ENCODE measurements around the gene TBC1D22A.

Gene TBC1D22A

DNA sequence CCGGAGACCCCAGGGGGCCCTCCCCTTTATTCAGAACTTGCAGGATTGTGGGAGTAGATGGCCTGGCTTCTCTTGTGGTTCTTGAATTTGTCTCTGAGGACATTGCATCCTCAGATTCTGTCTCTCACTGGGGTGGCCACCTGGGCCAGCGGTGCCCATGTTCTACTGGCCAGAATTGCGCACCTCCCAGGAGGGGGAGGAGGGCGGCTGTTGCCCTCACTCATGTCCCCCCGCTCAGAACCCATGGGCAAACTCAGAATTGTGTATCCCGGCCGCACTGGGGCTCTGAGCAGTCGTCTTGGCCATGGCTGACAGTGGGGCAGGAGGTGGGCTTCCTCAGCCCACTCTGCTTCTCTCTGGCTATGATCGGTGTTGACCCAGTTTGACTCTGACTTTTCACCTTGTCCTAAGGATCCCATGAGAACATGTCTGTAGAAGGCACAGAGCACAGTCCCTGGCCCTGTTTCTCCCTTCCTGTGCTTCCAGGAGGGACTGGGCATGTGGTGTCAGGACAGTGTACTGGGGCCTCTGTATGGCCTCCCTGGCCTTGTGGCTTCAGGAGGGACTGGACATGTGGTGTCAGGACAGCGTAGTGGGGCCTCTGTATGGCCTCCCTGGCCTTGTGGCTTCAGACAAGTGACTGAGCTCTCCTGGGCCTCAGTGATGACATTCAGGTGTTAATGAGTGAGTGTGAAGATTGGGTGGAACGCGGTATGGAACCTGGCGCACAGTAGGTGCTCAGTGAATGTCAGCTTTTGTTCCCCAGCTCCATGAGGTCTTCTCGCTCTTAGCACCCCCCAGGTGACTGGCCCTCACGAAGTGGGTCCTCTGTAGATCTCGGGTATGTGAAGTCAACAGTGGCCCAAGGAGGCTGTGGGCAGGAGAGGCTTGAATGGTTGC, 99.3 kb downstream of the TBC1D22A start:
- no peak for DNase-seq

DNA sequence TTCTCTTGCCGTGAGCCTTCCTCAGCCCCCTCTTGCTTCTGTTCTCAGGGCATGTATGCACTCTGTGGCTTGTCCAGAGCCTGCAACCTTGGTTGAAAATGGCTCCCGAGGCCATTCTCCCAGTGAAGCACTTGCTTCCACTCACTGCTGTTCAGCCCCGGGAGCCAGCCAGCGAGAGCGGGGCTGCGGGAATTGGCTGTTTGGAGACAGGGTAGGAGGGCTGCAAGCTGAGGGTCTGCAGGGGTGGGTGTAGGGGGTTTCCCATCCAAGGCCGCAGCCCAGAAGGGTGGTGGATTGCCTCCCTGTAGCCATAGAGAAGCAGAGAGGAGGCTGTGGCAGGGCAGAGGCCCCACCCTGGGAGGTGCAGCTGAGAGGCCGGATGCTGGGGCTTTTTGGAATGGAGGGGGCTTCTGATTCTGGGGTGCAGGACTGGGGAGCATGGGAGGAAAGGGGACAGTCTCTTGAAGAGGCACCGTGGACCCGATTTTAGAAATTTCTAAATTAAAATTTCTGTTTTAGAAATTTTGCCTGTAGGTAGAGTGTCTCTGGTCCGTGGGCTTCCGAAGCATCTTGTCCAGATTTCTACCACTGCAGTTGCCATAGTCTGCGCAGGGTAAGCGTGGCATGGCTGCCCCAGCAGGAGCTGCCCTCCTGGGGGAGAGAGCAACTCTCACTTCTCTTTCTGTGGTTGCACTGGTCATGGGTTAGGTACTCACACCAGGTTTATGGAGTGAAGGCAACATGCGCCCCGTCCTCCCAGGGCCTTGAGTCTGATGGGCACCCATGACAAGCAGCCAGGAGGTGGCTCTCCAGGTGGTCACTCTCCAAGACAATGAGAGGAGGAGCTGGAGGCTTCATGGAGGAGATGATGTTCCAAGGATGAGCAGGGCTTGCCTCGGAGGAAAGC, 100.2 kb downstream of the TBC1D22A start:
- DNase-seq, result no peak

DNA sequence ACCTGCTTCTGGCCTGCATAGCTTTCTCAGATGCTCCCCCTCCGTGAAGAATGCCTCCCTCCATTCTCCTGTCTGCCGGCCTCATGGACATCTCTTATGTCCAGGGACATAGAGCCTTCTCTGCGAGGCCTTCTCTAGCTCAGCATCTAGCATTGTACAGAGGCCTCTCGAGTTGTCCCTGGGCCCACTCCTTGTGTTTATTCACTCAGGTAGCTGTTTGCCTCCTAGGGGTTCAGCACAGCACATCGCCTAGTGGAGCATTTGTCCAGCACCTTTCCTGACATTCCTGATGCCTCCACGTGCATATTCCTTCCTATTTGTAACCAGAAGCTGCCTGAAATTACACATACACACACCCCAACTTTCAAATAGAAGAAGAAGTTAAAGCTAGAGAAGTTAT, 101.3 kb downstream of the TBC1D22A start:
- no peak for DNase-seq

DNA sequence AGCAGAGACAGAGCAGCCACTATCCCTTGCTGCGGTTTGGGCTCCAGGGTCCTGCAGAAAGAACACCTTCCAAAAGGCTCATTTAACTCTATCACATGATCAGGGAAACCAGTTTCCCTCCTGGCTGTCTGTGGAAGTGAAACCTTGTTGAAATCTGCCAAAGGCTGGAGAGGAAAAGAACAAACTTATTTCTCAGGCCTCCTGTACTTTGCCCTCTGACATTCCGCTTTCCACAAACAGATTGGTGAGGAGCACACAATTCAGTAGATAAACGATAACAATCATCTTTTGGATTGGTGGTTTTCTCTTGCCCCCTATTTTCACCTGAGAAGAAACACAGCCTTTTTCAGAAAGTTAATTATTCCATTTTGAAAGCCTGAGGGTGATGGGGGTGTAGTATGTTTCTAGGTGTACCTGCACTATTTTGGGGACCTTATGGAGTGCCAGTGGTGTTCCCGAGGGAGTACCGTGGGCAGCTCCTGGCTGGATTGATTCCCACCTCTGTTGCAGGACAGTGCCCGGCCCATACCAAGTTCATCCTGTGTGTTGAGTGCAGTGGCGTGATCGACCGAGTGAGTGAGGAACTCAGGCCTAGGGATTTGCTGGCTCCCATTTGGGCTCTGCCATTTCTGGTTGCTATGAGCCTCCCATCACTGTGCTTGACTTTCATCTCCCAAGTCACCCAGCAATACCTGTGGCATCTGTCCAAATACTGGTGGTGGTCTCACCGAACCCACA, 102.0 kb downstream of the TBC1D22A start:
- DNase-seq, result no peak

DNA sequence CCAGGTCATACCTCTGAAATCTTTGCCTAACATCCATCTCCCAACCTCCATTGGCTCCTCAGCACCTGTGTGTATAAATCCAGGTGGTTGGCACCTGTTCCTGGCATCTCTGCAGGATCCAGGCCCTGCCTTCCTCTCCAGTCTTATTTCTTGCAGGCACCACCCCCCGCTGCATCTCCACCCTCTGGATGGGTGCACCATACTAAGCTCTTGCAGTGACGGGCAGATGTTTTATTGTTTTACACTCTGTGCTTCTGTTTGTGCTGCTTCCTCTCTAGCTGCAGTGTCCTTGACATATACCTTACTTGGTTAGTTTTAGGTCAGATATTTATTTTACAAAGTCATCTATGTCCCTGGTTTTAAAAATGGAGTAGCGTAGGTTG, 102.6 kb downstream of the TBC1D22A start:
- DNase-seq, result no peak

DNA sequence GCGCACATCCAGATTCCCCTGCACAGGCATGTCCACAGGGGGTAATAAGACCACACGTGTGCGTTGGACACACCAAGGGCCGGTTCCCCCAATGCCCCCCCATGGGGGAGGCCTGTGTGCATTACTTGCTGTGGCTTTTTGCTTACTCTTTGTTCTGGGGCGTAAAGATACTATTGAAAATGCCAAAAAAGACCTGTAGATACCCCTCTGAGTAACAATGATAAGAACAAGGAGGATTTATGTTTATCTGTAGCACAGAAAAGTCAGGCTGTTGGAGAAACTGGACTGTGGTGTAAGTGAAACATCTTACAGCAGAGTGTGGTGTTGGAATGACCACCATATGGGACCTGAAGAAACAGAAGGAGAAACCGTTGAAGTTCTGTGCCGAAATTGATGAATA, 103.2 kb downstream of the TBC1D22A start:
- DNase-seq, result no peak

DNA sequence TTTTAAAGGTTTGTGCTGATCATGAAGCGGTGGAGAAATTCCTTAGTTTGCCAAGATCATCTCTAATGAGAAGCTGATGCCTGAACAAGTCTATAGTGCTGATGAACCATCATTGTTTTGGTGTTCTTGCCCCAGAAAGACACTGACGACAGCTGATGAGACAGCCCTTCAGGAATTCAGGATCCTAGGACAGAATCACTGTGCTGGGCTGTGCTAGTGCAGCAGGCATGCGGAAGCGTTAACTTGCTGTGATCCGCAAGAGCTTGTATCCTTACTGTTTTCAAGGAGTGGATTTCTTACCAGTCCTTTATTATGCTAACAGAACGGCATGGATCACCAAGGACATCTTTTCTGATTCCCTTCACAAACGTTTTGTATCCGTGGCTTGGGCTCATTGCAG, 104.1 kb downstream of the TBC1D22A start:
- no peak for DNase-seq

DNA sequence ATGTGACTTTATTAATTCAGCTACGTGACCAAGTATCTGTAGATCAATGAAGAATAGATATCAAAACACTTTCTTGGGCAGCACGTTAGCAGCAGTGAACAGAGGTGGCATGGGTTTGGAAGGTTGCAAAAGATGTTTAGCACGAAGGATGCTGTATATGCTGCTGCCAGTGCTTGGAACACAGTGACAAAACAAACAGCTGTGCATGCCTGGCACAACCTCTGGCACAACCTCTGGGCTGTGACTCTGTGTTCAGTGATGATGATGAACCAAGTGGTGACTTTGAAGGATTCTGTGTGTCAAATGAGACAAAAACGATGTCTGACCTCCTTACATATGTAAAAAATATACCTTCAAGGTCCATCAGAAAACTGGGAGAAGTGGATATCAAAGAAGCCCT, 104.7 kb downstream of the TBC1D22A start:
- no peak for DNase-seq

DNA sequence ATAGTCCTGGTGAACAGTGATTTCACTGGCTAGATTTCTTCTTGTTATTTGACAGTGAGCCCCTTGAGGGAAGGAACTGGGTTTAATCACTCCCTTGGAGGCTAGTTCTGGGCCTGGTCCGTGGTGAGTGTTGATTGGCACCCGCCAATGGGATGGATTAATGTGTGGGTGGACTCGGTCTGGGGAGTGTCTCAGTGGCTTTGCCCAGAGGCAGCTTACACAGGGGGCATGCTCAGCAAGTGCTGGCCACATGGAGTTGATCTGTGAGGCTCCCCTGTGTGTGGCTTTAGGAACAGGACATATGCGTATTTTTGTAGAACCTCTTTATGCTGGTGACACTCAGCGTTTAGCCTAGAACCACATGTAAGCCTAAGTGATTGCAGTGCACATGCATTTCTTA, 106.9 kb downstream of the TBC1D22A start:
- no peak for DNase-seq

DNA sequence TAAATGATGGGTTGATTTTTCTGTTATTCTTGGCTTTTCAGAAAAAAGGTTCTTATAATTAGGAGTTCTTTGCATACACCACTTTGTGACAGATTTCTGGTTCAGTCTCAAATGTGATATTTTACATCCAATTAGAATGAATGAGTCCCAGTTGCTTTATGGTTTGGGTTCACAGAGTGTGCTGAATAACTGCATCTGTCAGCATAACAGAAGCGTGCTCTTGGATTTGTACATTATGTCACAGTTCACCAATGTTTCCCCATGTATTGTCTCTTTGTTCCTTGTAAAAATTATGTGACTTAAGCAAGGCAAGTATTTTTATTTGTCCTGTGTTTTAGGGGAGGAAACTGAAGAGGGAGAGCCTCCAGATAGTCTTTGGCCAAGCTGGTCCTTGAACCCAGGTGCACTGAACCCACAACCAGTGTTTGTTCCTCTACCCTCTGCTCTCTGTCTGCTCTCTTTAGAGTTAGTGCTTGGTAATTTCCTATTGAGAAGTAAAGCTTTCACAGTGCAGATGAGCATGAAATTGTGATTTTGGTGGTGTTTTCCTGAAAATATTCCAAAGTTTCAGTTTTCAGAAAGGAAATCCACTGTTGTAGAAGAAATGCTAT, 107.5 kb downstream of the TBC1D22A start:
- DNase-seq, result no peak

DNA sequence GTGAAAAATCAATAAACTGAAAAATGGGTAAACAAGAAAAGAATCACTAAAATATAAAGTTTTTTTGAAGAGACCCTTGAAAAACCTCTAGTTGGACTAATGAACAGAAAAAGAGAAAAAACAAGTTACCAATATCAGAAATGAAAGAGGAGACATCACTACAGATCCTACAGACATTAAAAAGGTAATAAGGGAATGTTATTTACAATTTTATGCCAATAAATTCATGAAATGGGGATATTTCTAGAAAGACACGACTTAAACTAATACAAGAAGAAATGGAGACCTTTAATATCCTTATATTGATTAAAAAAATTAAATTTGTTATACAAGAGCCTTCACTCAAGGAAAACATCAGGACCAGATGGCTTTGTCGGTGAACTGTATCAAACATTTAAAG, 109.4 kb downstream of the TBC1D22A start:
- DNase-seq, result no peak

DNA sequence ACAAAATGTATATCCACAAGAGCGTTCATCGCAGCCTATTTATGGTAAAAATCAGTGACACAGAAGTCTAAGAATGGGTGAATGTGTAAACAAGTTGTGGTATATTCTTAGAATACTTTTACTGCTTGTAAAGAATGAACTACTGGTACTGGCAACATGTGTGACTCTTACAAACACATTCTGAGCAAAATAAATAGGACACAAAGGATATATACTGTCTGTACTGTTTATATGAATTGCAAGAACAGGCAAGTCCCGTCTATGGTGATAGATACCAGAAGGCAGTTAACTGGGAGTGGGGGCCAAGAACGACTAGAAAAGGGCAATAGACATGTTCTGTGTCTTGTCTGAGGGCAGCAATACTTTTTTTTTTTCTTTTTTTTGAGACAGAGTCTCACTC, 112.6 kb downstream of the TBC1D22A start:
- no peak for DNase-seq

DNA sequence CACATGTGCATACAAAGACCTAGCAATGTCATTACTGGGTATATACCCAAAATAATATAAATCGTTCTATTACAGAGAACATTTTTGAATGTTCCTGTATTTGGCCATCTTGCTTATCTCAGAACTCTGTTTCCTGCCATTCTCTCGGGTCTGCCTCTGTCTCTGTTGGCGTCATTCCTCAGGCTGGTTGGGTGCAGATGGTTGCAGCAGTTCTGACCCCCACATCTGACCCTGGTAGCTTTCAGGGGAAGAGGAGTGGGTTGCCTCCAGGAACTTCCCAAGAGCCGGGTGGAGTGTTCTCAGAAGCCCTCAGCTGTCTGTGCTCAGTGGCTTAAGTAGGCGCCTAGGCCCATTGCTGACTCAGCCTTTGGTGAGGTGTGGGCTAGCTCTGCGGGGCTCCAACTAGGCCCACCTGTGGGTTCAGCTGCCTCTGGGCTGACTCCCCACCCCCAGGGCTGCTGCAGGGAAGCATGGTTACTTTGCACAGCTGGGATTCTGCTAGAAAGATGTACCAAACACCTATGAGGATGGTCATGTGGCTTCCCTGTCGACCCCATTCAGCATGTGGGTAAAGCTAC, 114.0 kb downstream of the TBC1D22A start:
- no peak for DNase-seq

DNA sequence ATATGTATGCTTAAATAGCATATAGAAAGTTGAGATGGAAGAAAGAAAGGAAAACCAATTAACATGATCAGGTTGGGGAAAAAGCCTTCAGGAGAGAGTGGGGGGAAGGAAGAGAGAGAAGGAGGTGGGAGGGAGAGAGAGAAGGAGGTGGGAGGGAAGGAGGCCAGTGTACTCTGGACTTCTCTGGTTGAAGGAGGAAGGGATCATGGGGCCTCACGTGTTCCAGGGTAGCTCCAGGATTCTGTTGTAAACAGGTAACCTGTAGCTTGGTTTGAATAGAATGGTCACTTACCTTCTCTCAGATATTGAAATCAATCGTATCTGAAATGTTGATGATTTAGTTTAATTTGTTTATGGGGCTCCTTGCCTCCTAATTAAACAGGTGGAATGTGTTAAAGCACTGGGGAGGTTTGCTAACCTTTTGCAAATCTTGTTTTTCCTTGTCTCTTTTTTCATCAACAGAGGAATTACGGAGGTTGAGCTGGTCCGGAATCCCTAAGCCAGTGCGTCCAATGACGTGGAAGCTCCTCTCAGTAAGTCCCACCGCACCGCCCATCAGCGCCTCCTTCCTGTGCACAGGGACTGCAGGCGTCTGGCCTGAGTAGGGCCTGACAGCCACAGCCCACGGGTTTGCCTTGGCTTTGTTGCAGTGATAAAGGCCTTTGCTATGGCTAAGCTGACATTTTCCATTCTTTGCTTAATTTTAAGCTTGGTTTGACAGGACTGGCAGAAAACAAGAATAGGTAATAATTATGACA, 115.9 kb downstream of the TBC1D22A start:
- DNase-seq, result no peak

DNA sequence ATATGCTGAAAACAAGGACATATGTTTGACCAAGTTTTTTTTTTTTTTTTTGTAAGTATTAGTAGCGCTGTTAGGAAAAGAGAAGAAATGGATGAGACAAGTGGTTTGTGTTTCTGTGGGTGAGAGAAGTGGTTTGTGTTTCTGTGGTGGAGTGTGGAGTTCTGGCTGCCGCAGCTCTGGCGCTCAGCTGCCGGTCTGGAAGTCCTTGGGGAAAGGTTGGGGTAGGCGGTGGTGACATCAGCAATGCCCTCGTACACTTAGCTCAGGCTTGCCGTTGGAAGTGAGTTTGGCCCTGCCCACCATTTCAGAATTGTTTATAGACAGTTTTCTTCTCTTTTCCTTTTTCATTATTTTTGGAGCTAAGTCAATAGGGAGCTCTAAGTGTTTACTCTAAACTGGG, 116.6 kb downstream of the TBC1D22A start:
- DNase-seq, result no peak

DNA sequence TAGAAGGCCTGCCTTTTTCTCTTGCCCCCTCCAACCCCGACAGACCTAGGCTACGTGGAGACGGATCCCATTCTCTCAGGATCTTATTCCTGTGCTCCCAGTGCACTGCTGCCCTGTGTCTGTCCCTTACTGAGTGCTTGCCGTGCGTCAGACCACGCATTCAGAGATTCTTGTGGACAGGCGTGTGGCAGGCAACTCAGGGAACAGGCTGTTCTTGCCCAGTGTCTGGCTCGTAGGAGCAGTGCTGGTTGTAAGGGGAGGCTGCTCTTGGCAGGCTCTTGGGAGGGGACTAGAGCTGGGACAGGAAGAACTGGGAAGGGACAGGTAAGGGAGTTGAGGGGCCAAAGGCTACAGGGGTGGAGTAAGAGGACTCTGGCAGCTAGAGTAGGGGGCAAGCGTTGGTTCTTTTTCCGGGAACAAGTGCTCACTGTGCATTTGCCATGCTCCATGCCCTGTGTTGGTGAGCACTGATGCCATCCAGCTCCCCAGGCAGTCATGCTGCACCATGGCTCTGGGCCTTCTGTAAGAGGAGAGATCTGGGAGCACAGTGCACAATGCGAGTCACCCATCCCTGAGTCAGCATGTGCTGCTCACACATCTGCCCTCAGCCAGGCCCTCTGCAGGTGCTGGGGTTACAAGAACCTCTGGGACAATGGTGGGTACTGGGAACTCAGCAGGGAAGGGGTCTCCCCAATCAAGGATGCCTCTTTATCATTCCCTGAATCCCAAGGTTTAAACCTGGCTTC, 119.1 kb downstream of the TBC1D22A start:
- no peak for DNase-seq

DNA sequence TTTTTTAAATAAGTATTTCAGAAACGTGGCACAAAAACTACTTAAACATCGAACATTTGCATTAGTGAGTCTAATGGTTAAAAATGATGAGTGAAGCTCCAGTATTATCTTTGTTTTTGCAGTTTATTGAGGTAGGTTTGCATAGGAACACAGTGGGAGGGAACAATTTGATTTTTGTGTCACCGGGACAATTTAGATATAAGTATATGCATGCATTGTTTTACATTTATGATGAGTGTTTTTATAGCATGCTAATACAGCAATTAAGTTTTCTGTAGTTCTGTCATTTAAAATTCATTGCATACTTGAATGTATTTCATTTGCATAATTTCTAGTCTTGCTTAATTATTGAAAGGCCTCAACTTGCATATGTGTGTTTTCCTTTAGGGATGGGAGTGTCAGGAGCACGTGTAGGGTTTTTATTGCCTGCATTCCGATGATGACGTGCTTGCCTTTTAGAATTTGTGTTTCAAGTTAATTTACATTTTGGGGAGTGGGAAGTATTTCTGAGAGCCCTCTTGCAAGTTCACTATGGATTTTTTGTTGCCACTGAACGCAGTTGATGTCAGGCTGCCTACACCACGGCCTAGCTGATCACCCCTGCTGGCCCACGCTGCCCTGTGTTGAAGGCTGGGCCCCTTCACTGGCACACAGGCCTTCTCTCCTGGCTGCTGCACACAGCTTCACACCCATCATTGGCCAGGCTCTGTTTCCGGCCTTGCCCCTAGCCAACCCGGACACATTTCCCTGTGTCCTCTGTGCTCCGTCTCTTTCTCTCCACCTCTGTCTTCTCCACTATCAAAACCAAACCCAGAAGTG, 120.9 kb downstream of the TBC1D22A start:
- no peak for DNase-seq

DNA sequence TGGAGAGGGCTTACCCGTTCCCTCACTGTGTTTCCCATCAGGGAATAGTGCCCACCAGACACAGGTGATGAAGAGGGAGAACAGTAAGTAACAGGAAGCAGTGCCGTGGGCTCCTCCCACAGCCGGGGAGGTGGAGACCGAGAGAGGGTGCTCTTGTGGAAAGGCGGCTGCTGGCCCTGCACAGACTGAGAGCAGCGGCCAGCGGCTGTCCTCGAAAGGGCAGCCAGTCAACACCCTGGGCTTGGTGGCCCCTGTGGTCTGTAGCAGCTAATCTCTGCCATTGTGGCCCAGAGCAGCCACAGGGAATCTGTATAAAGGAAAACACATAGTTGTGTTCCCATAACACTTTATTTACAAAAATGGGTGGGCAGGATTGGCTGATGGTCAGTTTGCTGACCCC, 121.9 kb downstream of the TBC1D22A start:
- no peak for DNase-seq

DNA sequence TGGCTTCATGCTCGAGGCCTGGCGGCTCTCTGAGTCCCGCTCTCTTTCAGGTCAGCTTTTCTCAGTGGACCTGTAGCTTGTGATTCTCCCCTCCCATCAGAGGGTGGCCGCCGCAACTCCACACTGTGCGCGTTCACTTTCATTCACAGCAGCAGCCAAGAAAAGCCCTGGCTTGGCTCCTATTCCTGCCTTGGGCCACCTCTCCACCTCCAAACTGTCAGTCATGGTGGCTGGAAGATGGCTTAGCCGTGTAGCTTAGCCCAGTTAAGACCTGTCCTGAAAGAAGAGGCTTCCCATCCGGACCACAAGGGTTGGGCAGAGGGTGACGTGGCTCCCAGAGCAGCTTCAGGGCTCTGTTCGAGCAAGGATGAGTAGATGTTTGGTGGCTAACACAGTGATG, 125.5 kb downstream of the TBC1D22A start:
- no peak for DNase-seq

DNA sequence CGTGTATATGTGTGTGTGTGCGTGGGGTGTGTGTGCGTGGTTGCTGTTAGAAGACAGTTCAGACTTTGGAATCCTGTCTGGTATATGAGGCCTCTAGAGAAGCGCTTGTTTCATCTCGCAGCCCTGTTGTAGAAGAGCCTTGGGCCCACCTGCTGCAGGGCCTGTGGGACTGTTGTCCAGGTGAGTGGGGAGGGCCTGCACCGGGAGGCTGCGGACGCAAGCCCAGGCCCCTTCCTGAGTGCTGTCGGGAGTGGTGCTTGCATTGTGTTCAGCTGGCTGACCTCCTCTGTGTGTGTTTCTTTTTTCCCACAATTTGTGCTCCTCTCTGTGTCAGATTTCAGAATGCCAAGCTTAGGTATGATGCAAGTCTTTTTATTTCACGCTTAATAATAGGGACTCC, 128.4 kb downstream of the TBC1D22A start:
- no peak for DNase-seq
